Activated naive CD4-positive, alpha-beta T cell treated with anti-CD3 and anti-CD28 coated beads for 36 hours (primary cell): Measurements from ENCODE around the gene NOTCH1. TPM values are rescaled to one million over a fixed set of nuclear protein-coding genes. Genes with fewer than 3 reads are reported as not detected.

Experiments used
- CTCF ChIA-PET: fragments of 350-600 bp; sonication (Branson Sonifier 250); formaldehyde crosslinking; loops from one replicate; lab custom pipeline; 2021; ENCODE audit warnings: antibody characterized with exemption; lab: Charles Lee
- DNase-seq: peaks from one replicate; pipeline ENCODE4 v3.0.0-alpha.2; 2020
- H3K27ac Mint-ChIP-seq: one replicate; pipeline ENCODE4 v1.8.0; 2021; ENCODE audit warnings: mild to moderate bottlenecking, mixed read lengths
- H3K27me3 Mint-ChIP-seq: one replicate; pipeline ENCODE4 v1.8.0; 2021; ENCODE audit warnings: low read depth, mixed read lengths
- H3K36me3 Mint-ChIP-seq: one replicate; pipeline ENCODE4 v1.8.0; 2021; ENCODE audit warnings: low read depth, mixed read lengths
- H3K4me1 Mint-ChIP-seq: one replicate; pipeline ENCODE4 v1.8.0; 2021; ENCODE audit warnings: low read depth, mixed read lengths
- H3K4me3 Mint-ChIP-seq: one replicate; pipeline ENCODE4 v1.8.0; 2021; ENCODE audit warnings: mild to moderate bottlenecking, moderate library complexity, mixed read lengths
- H3K9me3 Mint-ChIP-seq: one replicate; pipeline ENCODE4 v1.8.0; 2021; ENCODE audit warnings: mixed read lengths
- intact Hi-C: fragments of 100-400 bp; cut with micrococcal nuclease; formaldehyde crosslinking; loops from one replicate; pipeline ENCODE4 v1.15.1; 2023
- total RNA-seq, 2 experiments: library from RNA; stranded (reverse); gene quantifications; one replicate each; pipeline ENCODE4 v1.2.3, GENCODE V29; 2021

NOTCH1 gene
- total RNA-seq, 2 experiments from 2014 or later, result 71.4 to 80.2 TPM

DNA sequence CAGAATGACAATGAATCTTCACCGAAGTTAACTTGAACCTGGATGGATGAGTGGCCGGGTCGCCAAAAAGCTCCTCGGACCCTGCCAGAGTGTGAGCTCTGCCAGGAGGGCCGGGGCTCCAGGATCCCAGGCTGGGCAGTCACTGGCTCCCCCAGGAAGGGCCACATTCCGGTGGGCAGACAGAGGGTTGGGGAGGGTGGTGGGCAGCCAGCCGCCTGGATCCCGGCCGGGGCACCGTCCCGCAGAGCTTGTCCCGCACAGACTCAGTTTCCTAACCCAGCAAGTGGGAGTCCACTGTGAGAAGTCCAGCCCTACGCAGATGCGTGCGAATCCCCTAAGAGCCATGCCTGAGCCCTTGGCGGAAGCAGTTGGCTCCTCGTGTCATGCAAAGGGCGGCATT, 10.3 kb upstream of the NOTCH1 start:
- H3K36me3 Mint-ChIP-seq, result no peaks in the 10 kb centered on the region
- peaks cover 19% of the 10 kb centered on the region for H3K4me1 Mint-ChIP-seq
- no peak overlapping the region for H3K4me3 Mint-ChIP-seq
- no peak for DNase-seq
- intact Hi-C loops, result no loop called here
- H3K27me3 Mint-ChIP-seq, result no peaks in the 10 kb centered on the region
- CTCF ChIA-PET, result no interaction called here
- peaks cover 7% of the 10 kb centered on the region for H3K9me3 Mint-ChIP-seq
- H3K27ac Mint-ChIP-seq, result no peak overlapping the region

GRCh38 chr9:136554870-136555269, 9.0 kb upstream of the NOTCH1 start:
- Mint-ChIP-seq H3K27ac (no peak overlapping the region), H3K9me3 (peaks cover 5% of the 10 kb centered on the region), H3K36me3 (no peaks in the 10 kb centered on the region), H3K4me3 (no peak overlapping the region), H3K27me3 (no peaks in the 10 kb centered on the region), H3K4me1 (peaks cover 32% of the 10 kb centered on the region)
- CTCF ChIA-PET, result no interaction called here
- no peak for DNase-seq
- intact Hi-C loops, result loop anchor here (5.0 kb wide), 1 partner anchor 32 kb away; no protein-coding TSS in a partner anchor

DNA sequence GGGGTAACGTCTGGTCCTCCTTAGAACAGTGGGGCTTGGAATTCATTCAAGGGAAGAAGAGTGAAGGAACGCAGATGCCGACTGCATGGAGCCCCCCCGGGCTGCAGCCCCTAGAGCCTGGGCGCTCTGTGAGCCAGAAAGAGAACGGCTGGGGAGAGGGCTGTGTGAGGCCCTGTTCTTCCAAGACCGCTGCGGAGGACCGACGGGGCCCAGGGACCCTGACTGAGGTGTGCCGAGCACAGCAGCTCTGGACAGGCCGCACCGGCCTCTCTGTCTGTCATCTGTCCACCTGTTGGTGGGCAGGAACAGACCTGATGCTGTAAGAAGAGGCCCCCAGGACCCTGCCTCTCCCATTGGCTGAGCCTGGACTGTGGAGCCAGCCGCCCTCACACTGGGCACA, 7.7 kb upstream of the NOTCH1 start:
- CTCF ChIA-PET, result no interaction called here
- H3K27ac Mint-ChIP-seq, result no peak overlapping the region
- H3K4me1 Mint-ChIP-seq, result peaks cover 29% of the 10 kb centered on the region
- no peaks in the 10 kb centered on the region for H3K36me3 Mint-ChIP-seq
- no peak overlapping the region for H3K4me3 Mint-ChIP-seq
- peaks cover under 1% of the 10 kb centered on the region for H3K9me3 Mint-ChIP-seq
- no peak for DNase-seq
- intact Hi-C loops, result loop anchor here (2.0 to 5.0 kb wide), 2 partner anchors 34 to 77 kb away; no protein-coding TSS in a partner anchor
- H3K27me3 Mint-ChIP-seq, result no peaks in the 10 kb centered on the region

DNA sequence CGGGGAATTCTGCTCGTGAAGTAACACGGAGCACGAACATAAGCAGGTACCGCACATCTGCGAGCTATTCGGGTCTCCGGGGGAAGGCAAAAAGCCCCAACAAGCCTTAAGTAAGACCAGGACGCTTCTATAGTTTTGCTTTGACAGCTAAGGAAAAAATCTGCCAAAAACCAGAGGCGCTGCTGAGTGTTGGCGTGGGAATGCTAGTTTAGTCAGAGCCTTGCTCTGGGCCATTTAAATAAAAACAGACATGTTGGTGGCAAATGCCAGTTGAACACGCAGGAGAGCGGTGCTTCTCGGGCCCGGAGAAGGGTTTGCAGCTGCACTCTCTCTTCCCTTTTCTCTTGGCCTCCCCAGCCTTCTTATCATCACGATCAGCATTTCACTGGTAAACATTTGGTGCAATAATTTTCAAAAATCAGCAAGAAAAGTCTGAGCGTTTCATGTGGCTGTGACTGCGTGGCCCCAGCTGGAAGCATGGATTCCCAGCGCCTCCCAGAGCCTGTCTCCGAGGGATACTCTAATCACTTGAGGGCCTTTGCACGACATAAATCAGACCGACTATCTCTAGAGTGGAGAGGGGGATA, 6.4 kb upstream of the NOTCH1 start:
- DNase-seq, result peak; percentile 58
- no peak overlapping the region for H3K4me3 Mint-ChIP-seq
- no peak overlapping the region for H3K27ac Mint-ChIP-seq

DNA sequence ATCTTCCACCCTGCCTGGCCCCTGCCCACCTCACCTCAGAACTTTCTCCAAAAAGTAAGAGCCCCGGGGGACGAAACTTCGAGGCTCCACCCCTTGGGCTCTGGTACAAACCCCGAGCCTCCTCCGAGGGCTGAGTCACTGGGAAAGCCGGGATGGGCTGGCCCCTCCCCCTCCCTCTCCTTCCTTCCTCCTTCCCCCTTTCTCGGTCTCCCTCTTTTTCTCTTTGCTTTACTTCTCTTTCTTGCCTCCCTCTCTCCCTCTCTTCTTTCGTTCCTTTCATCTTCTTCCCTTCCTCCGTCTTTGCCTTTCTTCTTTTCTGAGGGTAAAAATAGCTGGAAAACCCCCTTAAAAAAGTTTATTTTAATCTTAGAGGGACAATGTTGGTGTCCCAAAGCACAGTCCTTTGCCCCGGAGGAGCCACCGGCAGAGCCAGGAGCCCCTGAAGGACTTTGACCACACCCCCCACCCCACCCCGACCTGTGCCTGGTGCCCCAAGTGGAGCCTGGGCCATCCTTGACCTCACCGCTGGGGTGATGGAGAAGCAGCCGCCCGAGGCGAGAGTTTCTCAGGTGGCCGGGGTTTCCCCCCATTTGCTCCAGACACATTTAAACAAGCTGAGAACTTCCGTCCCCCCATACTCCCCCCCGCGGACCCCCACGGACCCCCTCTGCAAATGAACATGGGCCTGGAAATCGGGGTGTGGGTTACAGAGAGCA, 5.7 kb upstream of the NOTCH1 start:
- Mint-ChIP-seq H3K27ac (peak overlapping the region; percentile 47), H3K36me3 (no peaks in the 10 kb centered on the region), H3K4me1 (peaks cover 33% of the 10 kb centered on the region), H3K27me3 (no peaks in the 10 kb centered on the region), H3K4me3 (no peak overlapping the region), H3K9me3 (no peaks in the 10 kb centered on the region)
- DNase-seq, result no peak
- CTCF ChIA-PET, result interaction anchor here (1.0 kb wide), 1 partner anchor 61 kb away, joined by 3 read pairs; no protein-coding TSS in a partner anchor
- intact Hi-C loops, result loop anchor here (2.0 to 5.0 kb wide), 2 partner anchors 36 to 79 kb away; no protein-coding TSS in a partner anchor

More for the DNA sequence above, 6.4 kb upstream of the NOTCH1 start:
- peaks cover 27% of the 10 kb centered on the region for H3K4me1 Mint-ChIP-seq
- no peaks in the 10 kb centered on the region for H3K27me3 Mint-ChIP-seq
- H3K9me3 Mint-ChIP-seq, result no peaks in the 10 kb centered on the region
- H3K36me3 Mint-ChIP-seq, result no peaks in the 10 kb centered on the region
- intact Hi-C loops, result loop anchor here (2.0 to 5.0 kb wide), 2 partner anchors 35 to 79 kb away; no protein-coding TSS in a partner anchor
- CTCF ChIA-PET, result interaction anchor here (1.0 kb wide), 1 partner anchor 62 kb away, joined by 3 read pairs; no protein-coding TSS in a partner anchor

DNA sequence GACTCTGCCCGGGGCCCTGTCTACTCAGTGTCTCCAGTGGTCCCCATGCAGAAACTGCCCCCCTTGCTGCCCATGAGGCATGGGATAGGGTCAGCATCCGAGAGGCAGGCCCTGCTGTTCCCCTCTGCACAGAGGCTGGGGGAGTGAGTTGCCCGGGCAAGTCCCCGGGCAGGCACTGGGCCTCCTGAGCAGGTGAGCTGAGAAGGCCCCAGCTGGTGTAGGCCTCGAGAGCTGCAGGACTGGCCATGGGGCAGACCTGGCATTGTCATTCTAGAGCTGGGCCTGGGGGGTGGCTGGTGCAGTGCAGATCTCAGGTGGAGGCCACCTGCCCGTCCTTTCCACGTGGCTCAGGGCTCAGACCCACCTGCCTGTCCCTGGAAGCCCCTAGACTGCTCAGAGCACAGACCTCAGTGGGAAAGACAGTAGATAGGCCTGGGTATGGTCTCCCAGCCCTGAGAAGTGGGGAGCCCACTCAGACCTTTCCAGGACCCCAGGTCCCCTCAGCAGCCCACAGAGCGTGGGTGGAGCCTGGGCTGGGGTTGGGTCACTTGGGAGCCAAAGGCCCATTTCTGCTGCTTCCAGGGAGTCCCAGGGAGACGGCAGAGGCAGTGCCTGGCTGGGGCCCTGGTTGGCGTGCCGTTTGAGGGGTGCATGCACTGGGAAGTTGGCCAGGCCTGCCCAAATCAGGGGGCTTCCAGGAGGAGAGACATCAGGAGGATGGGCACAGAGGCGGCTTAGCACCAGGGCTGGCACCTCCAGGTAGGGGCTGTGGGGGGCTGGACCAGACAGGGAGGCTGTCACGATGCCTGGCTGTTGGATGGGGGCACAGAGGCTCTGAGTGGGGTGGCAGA, 4.8 kb upstream of the NOTCH1 start:
- no peaks in the 10 kb centered on the region for H3K27me3 Mint-ChIP-seq
- CTCF ChIA-PET, result no interaction called here
- peak overlapping the region; percentile 12 for H3K4me3 Mint-ChIP-seq
- no peak for DNase-seq
- H3K36me3 Mint-ChIP-seq, result no peaks in the 10 kb centered on the region
- no peaks in the 10 kb centered on the region for H3K9me3 Mint-ChIP-seq
- intact Hi-C loops, result loop anchor here (5.0 kb wide), 1 partner anchor 37 kb away; no protein-coding TSS in a partner anchor
- peak overlapping the region; percentile 30 for H3K27ac Mint-ChIP-seq
- peaks cover 33% of the 10 kb centered on the region for H3K4me1 Mint-ChIP-seq

GRCh38 chr9:136549010-136549980, 3.4 kb upstream of the NOTCH1 start:
- no peaks in the 10 kb centered on the region for H3K27me3 Mint-ChIP-seq
- DNase-seq, result no peak
- H3K9me3 Mint-ChIP-seq, result no peaks in the 10 kb centered on the region
- no peak overlapping the region for H3K4me3 Mint-ChIP-seq
- H3K36me3 Mint-ChIP-seq, result no peaks in the 10 kb centered on the region
- H3K27ac Mint-ChIP-seq, result peak overlapping the region; percentile 30
- CTCF ChIA-PET, result interaction anchor here (1.4 kb wide), 1 partner anchor 186 kb away, joined by 3 read pairs; the partner anchor contains the start of gene DNLZ
- peaks cover 33% of the 10 kb centered on the region for H3K4me1 Mint-ChIP-seq
- intact Hi-C loops, result no loop called here

- CTCF ChIA-PET, result interaction anchor here (1.1 to 1.4 kb wide), 2 partner anchors 14 to 185 kb away, joined by 3 read pairs; partner anchors contain the start of gene DNLZ
- Mint-ChIP-seq H3K36me3 (peaks cover 12% of the 10 kb centered on the region), H3K4me1 (peaks cover 48% of the 10 kb centered on the region), H3K27ac (no peak overlapping the region), H3K27me3 (no peaks in the 10 kb centered on the region), H3K9me3 (no peaks in the 10 kb centered on the region), H3K4me3 (no peak overlapping the region)
- intact Hi-C loops, result no loop called here
- no peak for DNase-seq
These were observed 1.8 kb upstream of the NOTCH1 start for GRCh38 chr9:136547508-136548215.

DNA sequence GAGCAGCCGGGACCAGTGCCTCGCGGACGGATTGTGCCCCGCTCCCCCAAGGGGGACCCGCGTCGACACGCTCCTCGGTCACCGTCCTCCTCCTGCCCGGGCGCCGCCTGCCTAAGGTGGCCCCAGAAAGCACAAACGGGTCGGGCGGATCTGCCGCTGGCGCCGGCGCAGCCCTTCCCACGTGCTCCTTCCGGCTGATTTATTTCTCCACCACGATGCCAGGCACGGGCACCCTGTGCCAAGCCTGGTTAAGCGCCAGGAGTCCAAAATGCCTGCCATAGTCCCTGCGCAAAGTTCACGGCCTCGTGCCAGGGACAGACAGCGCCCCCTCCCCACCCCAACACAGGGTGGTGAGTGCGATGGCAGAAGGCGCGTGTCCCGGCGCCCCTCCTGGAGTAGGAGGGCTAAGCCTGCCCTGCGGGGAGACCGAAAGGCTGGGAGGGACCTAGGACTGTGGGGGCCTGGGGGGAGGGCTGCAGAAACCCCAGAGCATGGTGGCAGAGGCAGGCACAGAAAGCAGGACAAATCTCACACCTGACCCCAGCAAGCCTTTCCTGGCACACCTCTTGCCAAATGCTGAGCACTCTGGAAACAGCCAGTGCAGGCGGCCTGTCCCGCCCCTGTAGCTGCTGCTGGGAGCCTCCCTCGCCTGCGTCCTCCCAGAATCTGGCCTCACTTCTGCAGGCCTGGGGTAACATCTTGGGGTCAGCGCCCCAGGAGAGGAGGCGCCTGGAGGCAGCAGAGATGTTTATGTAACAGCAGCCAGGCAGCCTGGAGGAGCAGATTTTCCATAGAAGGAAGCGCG, 1.1 kb upstream of the NOTCH1 start:
- peak; percentile 73 for DNase-seq
- Mint-ChIP-seq H3K4me1 (peaks cover 44% of the 10 kb centered on the region), H3K4me3 (peak overlapping the region; percentile 82), H3K9me3 (no peaks in the 10 kb centered on the region), H3K36me3 (peaks cover 15% of the 10 kb centered on the region), H3K27me3 (no peaks in the 10 kb centered on the region), H3K27ac (peak overlapping the region; percentile 81)
- CTCF ChIA-PET, result no interaction called here
- intact Hi-C loops, result loop anchor here (1.0 kb wide), 2 partner anchors 9 to 64 kb away; partner anchors contain the start of gene SEC16A

DNA sequence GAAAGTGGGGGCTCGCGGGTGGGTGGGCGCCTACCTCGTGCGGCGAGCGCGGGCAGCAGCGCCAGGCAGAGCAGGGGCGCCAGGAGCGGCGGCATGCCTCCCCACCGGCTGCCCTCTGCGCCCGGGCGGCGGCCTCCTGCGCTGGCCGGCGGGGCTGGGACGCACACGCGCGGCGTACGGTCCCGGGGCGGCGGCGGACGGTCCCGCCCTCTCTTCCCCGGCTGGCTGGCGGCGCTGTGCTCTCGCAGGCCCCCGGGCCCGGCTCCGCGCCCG, 220 bp downstream of the NOTCH1 start:
- intact Hi-C loops, result loop anchor here (1.0 to 2.0 kb wide), 2 partner anchors 12 to 183 kb away; partner anchors contain the start of gene DNLZ
- Mint-ChIP-seq H3K9me3 (no peaks in the 10 kb centered on the region), H3K4me3 (peak overlapping the region; percentile 9), H3K4me1 (peaks cover 44% of the 10 kb centered on the region), H3K27ac (no peak overlapping the region), H3K27me3 (no peaks in the 10 kb centered on the region), H3K36me3 (peaks cover 21% of the 10 kb centered on the region)
- no peak for DNase-seq
- CTCF ChIA-PET, result no interaction called here
